ENCODE measurements around the gene MED14.
"Not testable (repeated sequence)": the region's sequence is repeated elsewhere in the genome, so short reads cannot be mapped to it uniquely, and the experiment has no call there.

Gene MED14

DNA sequence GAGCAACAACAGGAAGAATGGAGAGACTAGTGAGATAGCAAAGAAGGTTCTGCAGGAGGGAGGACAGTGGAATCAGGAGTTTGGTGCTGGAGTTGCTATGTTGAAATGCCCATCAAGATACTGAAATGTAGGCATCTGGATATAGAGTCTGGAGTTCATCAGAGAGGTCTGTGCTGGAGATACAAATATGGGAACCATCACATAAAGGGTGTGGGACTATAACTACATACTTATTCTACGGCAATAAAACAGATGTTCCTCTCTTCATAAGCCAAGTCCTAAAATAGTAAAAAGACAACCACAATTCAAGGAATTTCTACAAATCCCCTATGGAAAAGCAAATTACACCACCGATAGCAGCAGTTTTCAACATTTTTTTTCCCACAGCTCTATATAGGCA is 1.6 kb downstream of the MED14 start:
- POLR2A ChIA-PET = interaction anchor here (0.7 kb wide), 1 partner anchor 49 kb away, joined by 5 read pairs; no protein-coding TSS in a partner anchor
- CTCF ChIA-PET = no interaction called here

GRCh38 chrX:40732499-40732898 is 2.8 kb downstream of the MED14 start:
- POLR2A ChIA-PET; CTCF ChIA-PET; DNase-seq (ENCODE audit: extremely low spot score): not testable (repeated sequence)

More for the DNA sequence above, 1.6 kb downstream of the MED14 start:
- no peak for TF ChIP-seq CTCF (IDR thresholded peaks at IDR 0.05; ENCODE audit: control extremely low read depth, extremely low read depth, low read depth, missing control alignments)
- DNase-seq (ENCODE audit: extremely low spot score) = no peak

DNA sequence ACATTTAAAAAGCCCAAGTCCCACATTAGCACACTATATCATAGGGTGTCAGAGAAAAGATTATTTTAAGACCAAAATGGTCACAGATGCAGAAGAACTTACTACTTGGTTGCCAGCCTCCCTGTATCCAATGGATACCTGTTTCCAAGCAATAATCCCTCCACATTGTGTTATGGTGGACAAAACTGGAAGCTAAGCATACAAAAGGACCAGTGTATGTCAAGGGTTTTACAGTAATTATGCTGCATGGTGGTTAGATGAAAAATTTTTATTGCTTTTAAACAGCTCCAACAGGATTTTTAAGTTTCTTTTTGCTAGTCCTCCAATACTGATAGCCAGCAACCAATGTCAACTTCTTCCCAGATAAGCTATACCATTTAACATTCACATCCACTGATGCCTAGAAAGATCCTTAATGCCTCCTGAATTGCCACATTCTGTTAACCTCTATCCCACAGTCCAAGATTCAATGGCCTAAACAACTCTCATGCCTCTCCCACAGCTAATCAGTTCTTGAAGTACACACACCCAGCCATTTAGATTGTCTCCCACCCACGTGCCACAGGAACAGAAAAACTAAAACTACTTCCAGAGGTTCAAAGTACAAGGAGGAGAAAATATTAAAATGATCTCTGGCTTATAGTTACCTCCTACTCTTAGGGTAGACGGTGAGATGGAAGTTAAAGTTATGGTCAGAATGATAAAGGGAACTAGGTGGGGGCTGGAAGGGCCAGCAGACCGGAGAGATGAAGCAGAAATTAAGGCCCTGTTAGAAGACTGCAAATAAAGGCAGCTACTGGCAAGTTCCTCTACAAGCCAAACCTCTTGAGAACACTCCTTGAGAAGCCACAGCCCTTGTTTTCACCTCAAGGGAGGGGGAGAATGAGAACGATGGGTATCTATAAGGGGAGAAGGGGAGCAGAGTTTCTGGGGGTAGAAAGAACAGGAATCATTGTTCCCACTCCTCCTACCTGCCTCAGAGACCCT is 5.5 kb downstream of the MED14 start:
- DNase-seq (ENCODE audit: extremely low spot score) = no peak
- TF ChIP-seq CTCF (IDR thresholded peaks at IDR 0.05; ENCODE audit: control extremely low read depth, extremely low read depth, low read depth, missing control alignments) = no peak
- CTCF ChIA-PET = interaction anchor here (1.9 kb wide), 1 partner anchor 386 kb away, joined by 4 read pairs; no protein-coding TSS in a partner anchor
- POLR2A ChIA-PET = no interaction called here

- CTCF ChIA-PET = interaction anchor here (1.1 to 1.4 kb wide), 3 partner anchors 8 to 66 kb away, joined by 3 to 4 read pairs (median 4); partner anchors contain the start of gene MED14
- TF ChIP-seq CTCF (IDR thresholded peaks at IDR 0.05; ENCODE audit: control extremely low read depth, extremely low read depth, low read depth, missing control alignments) = no peak
- POLR2A ChIA-PET = no interaction called here
- DNase-seq (ENCODE audit: extremely low spot score) = no peak
These were observed 7.6 kb downstream of the MED14 start for GRCh38 chrX:40727581-40728252.

DNA sequence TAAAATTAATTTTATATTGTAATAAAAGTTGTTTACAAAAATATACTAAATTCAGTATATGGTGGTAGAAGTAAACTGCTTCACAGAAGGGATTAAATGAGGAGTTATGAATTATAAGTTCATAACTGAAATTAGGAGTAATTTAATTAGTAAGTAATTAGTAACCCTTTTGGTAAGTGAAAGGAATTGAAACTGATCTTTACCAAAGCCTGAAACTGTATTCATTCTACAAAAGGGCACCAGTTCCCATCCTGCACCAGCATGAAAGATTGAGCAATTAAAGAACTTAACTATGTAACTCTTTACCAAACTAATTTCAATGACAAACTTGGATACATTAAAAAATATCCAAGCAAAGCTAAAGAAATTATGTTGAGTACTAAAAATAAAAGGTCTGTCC is 8.2 kb downstream of the MED14 start:
- ChIA-PET CTCF (interaction anchor here (1.1 to 1.4 kb wide), 3 partner anchors 8 to 67 kb away, joined by 3 to 4 read pairs (median 4); partner anchors contain the start of gene MED14), POLR2A (no interaction called here)
- no peak for DNase-seq (ENCODE audit: extremely low spot score)
- TF ChIP-seq CTCF (IDR thresholded peaks at IDR 0.05; ENCODE audit: control extremely low read depth, extremely low read depth, low read depth, missing control alignments) = no peak

GRCh38 chrX:40722930-40723329 is 12.4 kb downstream of the MED14 start:
- no peak for TF ChIP-seq CTCF (IDR thresholded peaks at IDR 0.05; ENCODE audit: control extremely low read depth, extremely low read depth, low read depth, missing control alignments)
- ChIA-PET CTCF (no interaction called here), POLR2A (no interaction called here)
- no peak for DNase-seq (ENCODE audit: extremely low spot score)
